Esophagus squamous epithelium (tissue), 5 donors: Measurements from ENCODE around the gene TCF12. TPM values are rescaled to one million over a fixed set of nuclear protein-coding genes. Genes with fewer than 3 reads are reported as not detected.
A peak's percentile ranks its signal among the peaks of the same experiment; 100 is the strongest.

Experiments
- DNase-seq: peaks from one replicate; lab custom pipeline; 2025; lab: John Stamatoyannopoulos, UW
- H3K27ac ChIP-seq, 4 donors: fragments of 200-600 bp; sonication (generic); one replicate each; pipeline ENCODE4 v1.5.1; 2016 to 2019; ENCODE audit warnings: mild to moderate bottlenecking in 1 of 4
- H3K27me3 ChIP-seq, 4 donors: fragments of 200-600 bp; sonication (generic); 1 replicate in 3 of 4; 2 replicates in 1 of 4; pipeline versions ENCODE4 v1.5.1 to v1.6.0; 2017 to 2021; ENCODE audit warnings: antibody characterized with exemption in 1 of 4
- H3K36me3 ChIP-seq, 3 donors: fragments of 200-600 bp; sonication (generic); one replicate each; pipeline ENCODE4 v1.5.1; 2016 to 2019
- H3K4me1 ChIP-seq, 3 donors: fragments of 200-600 bp; sonication (generic); one replicate each; pipeline ENCODE4 v1.5.1; 2017 to 2019
- H3K4me3 ChIP-seq, 4 donors: fragments of 200-600 bp; sonication (generic); 1 replicate in 3 of 4; 2 replicates in 1 of 4; pipeline ENCODE4 v1.5.1; 2016 to 2019; ENCODE audit warnings: mild to moderate bottlenecking in 2 of 4, moderate library complexity in 1 of 4
- H3K9me3 ChIP-seq, 3 donors: fragments of 200-600 bp; sonication (generic); one replicate each; pipeline ENCODE4 v1.5.1; 2016 to 2019
- POLR2A ChIP-seq, 4 donors: fragments of 450-650 bp; IDR thresholded peaks; one replicate each; pipeline ENCODE4 v1.6.1; 2017; ENCODE audit warnings: antibody characterized with exemption in 4 of 4, mild to moderate bottlenecking in 4 of 4, moderate library complexity in 3 of 4
- WGBS, 2 donors: methylation state at CpG; one replicate each; pipeline ENCODE4 v1.1.5; 2018; 5-methylcytosine and 5-hydroxymethylcytosine counted together
- intact Hi-C: fragments of 100-400 bp; cut with DNase I; formaldehyde crosslinking; loops from one replicate; pipeline ENCODE4 v1.15.0; 2022
- total RNA-seq, 4 donors: library from RNA; depleted of rRNA; stranded (reverse); fragments of >200 nt; gene quantifications; one replicate each; pipeline ENCODE4 v1.1.0, GENCODE V29; 2016
- TF ChIP-seq, protein P1 (sequence below), 6 experiments: fragments of 450-650 bp in 4 of 6; fragments of 200-600 bp in 2 of 6; sonication (generic) in 2 of 6; IDR thresholded peaks; one replicate each; pipeline ENCODE4 v1.5.1; 2016 to 2019; ENCODE audit warnings: antibody characterized with exemption in 6 of 6, mild to moderate bottlenecking in 4 of 6, moderate library complexity in 4 of 6
- donor health status: DM: yes; HTN: yes; CAD: no.

TCF12 gene
- total RNA-seq, 4 donors from 2014 or later: 28.5 to 90.4 (median 51.3) TPM

- Histone ChIP-seq H3K4me1 (peaks cover 0 to 24% (median 0%) of the 10 kb centered on the region in 3 donors), H3K36me3 (no peaks in the 10 kb centered on the region), H3K27ac (peak overlapping the region in 2 of 4 donors; percentile 39 to 55), H3K9me3 (no peaks in the 10 kb centered on the region), H3K27me3 (no peaks in the 10 kb centered on the region), H3K4me3 (no peak overlapping the region)
- DNase-seq: no peak
- intact Hi-C loops: no loop called here
- TF ChIP-seq POLR2A (IDR thresholded peaks at IDR 0.05): no peak
- TF ChIP-seq, protein P1, sequence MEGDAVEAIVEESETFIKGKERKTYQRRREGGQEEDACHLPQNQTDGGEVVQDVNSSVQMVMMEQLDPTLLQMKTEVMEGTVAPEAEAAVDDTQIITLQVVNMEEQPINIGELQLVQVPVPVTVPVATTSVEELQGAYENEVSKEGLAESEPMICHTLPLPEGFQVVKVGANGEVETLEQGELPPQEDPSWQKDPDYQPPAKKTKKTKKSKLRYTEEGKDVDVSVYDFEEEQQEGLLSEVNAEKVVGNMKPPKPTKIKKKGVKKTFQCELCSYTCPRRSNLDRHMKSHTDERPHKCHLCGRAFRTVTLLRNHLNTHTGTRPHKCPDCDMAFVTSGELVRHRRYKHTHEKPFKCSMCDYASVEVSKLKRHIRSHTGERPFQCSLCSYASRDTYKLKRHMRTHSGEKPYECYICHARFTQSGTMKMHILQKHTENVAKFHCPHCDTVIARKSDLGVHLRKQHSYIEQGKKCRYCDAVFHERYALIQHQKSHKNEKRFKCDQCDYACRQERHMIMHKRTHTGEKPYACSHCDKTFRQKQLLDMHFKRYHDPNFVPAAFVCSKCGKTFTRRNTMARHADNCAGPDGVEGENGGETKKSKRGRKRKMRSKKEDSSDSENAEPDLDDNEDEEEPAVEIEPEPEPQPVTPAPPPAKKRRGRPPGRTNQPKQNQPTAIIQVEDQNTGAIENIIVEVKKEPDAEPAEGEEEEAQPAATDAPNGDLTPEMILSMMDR (IDR thresholded peaks at IDR 0.05): no peak
- 0 to 25% methylated on average over 2 to 3 of the region's 6 CpGs for WGBS, 2 donors
Measured at GRCh38 chr15:57323806-57324589, 405.6 kb downstream of the TCF12 start.

GRCh38 chr15:57324590-57324890, 406.1 kb downstream of the TCF12 start:
- H3K27me3 ChIP-seq: peaks cover 0 to 1% (median 0%) of the 10 kb centered on the region in 4 donors
- DNase-seq: no peak
- 22 to 46% methylated on average over 2 of the region's 3 CpGs for WGBS, 2 donors
- no peak overlapping the region for H3K27ac ChIP-seq
- H3K4me3 ChIP-seq: no peak overlapping the region
- intact Hi-C loops: no loop called here
- TF ChIP-seq POLR2A (IDR thresholded peaks at IDR 0.05): no peak
- TF ChIP-seq, protein P1 (IDR thresholded peaks at IDR 0.05): no peak
- H3K36me3 ChIP-seq: no peaks in the 10 kb centered on the region
- H3K9me3 ChIP-seq: no peaks in the 10 kb centered on the region
- H3K4me1 ChIP-seq: peaks cover 0 to 24% (median 0%) of the 10 kb centered on the region in 3 donors

DNA sequence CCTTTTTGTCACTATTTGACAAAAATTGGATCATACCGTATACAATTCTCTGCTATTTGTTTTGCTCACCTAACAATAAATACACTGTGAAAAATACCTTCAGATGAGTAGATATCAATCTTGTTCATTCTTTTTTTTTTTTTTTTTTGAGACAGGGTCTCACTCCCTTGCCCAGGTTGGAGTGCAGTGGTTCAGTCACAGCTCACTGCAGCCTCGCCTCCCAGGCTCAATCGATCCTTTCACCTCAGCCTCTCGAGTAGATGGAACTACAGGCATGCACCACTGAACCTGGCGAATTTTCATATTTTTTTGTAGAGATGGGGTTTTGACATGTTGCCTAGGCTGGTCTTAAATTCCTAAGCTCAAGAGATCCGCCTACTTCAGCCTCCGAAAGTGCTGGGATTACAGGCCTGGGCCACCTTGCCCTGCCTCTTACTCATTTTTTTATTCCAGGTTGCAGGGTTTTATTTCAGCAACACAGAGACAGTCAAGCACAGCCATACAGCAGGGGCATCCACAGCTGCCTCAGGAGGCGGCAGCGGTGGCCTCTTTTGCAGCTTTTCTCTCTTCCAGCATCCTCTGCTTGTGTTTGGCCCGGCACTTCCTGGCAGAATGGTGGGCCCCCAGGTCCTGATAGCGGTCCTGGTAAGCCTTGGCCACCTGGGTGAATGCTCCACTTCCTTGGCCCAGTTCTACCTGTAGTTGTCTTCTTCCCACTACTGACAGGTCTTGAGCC, 406.7 kb downstream of the TCF12 start:
- intact Hi-C loops: no loop called here
- peaks cover 0 to 5% (median 0%) of the 10 kb centered on the region in 4 donors for H3K27me3 ChIP-seq
- no peak overlapping the region for H3K27ac ChIP-seq
- no peak overlapping the region for H3K4me3 ChIP-seq
- no peak for DNase-seq
- 56 to 74% methylated on average over 10 to 11 of the region's 11 CpGs for WGBS, 2 donors
- H3K9me3 ChIP-seq: no peaks in the 10 kb centered on the region
- no peaks in the 10 kb centered on the region for H3K36me3 ChIP-seq
- peaks cover 0 to 24% (median 0%) of the 10 kb centered on the region in 3 donors for H3K4me1 ChIP-seq
- no peak for TF ChIP-seq POLR2A (IDR thresholded peaks at IDR 0.05)
- TF ChIP-seq, protein P1 (IDR thresholded peaks at IDR 0.05): no peak

DNA sequence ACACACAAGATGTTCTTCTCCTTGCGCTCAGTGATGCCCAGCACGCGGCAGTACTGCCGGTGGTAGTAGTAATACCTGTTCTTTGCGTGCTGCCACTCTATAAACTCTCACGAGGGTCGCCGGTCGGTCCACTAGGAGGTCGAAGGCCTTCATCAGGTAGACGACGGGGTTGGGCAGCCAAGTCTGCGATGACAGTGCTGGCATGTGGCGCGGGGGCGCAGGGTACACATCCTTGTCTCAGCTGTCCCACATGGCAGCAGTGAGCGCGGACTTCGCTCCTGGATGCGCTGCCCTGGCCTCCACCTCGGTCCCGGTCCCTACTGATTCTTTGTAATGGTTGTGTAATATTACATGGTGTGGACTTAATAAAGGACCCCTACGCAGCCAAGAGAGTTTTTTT, 407.8 kb downstream of the TCF12 start:
- Histone ChIP-seq H3K4me3 (no peak overlapping the region), H3K27ac (no peak overlapping the region), H3K36me3 (no peaks in the 10 kb centered on the region), H3K9me3 (no peaks in the 10 kb centered on the region), H3K27me3 (peaks cover 0 to 8% (median 0%) of the 10 kb centered on the region in 4 donors), H3K4me1 (peaks cover 0 to 14% (median 0%) of the 10 kb centered on the region in 3 donors)
- no peak for DNase-seq
- intact Hi-C loops: no loop called here
- TF ChIP-seq, protein P1 (IDR thresholded peaks at IDR 0.05): no peak
- 89 to 98% methylated on average over 11 to 20 of the region's 23 CpGs for WGBS, 2 donors

- H3K27ac ChIP-seq: no peak overlapping the region
- intact Hi-C loops: no loop called here
- H3K9me3 ChIP-seq: no peaks in the 10 kb centered on the region
- H3K27me3 ChIP-seq: peaks cover 0 to 8% (median 0%) of the 10 kb centered on the region in 4 donors
- no peaks in the 10 kb centered on the region for H3K36me3 ChIP-seq
- peaks cover 0 to 14% (median 0%) of the 10 kb centered on the region in 3 donors for H3K4me1 ChIP-seq
- TF ChIP-seq, protein P1 (IDR thresholded peaks at IDR 0.05): no peak
- no peak for TF ChIP-seq POLR2A (IDR thresholded peaks at IDR 0.05)
- WGBS, 2 donors: 74 to 80% methylated on average over 11 of the region's 11 CpGs
- no peak overlapping the region for H3K4me3 ChIP-seq
- no peak for DNase-seq
Measured at GRCh38 chr15:57327985-57328471, 409.6 kb downstream of the TCF12 start.
